ENCODE measurements around the gene PAIP2B. TPM values are rescaled to one million over a fixed set of nuclear protein-coding genes. Genes with fewer than 3 reads are reported as not detected.

PAIP2B gene
- total RNA-seq, 1 experiment from 2014 or later, result 4.0 TPM

DNA sequence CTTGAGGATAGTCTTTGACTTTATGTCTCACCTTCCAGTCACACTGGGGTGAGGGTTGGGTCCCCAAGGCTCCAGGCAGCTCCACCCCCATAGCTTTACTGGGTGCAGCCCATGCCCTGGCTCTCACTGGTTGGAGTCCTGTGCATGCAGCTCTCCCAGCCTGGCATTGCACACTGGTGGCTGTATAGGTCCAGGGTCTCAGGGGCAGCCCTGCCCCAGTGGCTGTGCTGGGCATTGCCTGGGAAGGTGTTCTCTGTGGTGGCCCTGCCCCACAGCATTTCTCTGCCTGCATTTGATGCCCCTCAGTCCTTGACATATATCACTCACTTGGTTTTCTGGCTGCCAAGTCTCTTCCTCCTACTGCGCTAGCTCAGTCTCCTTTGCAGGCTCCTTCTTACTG, 75.3 kb downstream of the PAIP2B start:
- ChIA-PET POLR2A (ENCODE audit: unreplicated experiment) (no interaction called here), CTCF (no interaction called here)
- Histone ChIP-seq H3F3A (ENCODE audit: low read length, unreplicated experiment) (no peaks in the 10 kb centered on the region), H3K79me2 (ENCODE audit: low read length) (no peaks in the 10 kb centered on the region), H3K27me3 (ENCODE audit: low read length) (no peaks in the 10 kb centered on the region), H2AFZ (ENCODE audit: low read length) (no peak overlapping the region), H3K4me1 (ENCODE audit: insufficient read depth, low read length) (peaks cover 3% of the 10 kb centered on the region), H4K20me1 (ENCODE audit: low read length) (no peaks in the 10 kb centered on the region; the same call in 1 of the 2 replicates), H3K9ac (ENCODE audit: low read length) (no peak overlapping the region), H3K27ac (ENCODE audit: low read length) (no peak overlapping the region), H3K4me2 (ENCODE audit: low read length) (no peak overlapping the region), H3K9me3 (ENCODE audit: low read length) (no peaks in the 10 kb centered on the region), H3K36me3 (ENCODE audit: low read depth, low read length) (peaks cover 31% of the 10 kb centered on the region), H3K4me3 (ENCODE audit: low read length) (no peak overlapping the region), H3K9me2 (replicated peaks; ENCODE audit: low read length) (no peaks in the 10 kb centered on the region)
- ATAC-seq, result peak; percentile 47
- intact Hi-C loops (cut with micrococcal nuclease), result no loop called here
- no peak for TF ChIP-seq EZH2phosphoT487 (IDR thresholded peaks at IDR 0.05; ENCODE audit: borderline replicate concordance, low read length)
- TF ChIP-seq, protein P1, sequence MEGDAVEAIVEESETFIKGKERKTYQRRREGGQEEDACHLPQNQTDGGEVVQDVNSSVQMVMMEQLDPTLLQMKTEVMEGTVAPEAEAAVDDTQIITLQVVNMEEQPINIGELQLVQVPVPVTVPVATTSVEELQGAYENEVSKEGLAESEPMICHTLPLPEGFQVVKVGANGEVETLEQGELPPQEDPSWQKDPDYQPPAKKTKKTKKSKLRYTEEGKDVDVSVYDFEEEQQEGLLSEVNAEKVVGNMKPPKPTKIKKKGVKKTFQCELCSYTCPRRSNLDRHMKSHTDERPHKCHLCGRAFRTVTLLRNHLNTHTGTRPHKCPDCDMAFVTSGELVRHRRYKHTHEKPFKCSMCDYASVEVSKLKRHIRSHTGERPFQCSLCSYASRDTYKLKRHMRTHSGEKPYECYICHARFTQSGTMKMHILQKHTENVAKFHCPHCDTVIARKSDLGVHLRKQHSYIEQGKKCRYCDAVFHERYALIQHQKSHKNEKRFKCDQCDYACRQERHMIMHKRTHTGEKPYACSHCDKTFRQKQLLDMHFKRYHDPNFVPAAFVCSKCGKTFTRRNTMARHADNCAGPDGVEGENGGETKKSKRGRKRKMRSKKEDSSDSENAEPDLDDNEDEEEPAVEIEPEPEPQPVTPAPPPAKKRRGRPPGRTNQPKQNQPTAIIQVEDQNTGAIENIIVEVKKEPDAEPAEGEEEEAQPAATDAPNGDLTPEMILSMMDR (conservative IDR thresholded peaks at IDR 0.05; ENCODE audit: low read depth, low read length), result no peak
- no peak for TF ChIP-seq EZH2 (IDR thresholded peaks at IDR 0.05; ENCODE audit: low read length, unreplicated experiment)
- no TSS peak for BruUV-seq (replicated peaks)
- DNase-seq, result no peak

DNA sequence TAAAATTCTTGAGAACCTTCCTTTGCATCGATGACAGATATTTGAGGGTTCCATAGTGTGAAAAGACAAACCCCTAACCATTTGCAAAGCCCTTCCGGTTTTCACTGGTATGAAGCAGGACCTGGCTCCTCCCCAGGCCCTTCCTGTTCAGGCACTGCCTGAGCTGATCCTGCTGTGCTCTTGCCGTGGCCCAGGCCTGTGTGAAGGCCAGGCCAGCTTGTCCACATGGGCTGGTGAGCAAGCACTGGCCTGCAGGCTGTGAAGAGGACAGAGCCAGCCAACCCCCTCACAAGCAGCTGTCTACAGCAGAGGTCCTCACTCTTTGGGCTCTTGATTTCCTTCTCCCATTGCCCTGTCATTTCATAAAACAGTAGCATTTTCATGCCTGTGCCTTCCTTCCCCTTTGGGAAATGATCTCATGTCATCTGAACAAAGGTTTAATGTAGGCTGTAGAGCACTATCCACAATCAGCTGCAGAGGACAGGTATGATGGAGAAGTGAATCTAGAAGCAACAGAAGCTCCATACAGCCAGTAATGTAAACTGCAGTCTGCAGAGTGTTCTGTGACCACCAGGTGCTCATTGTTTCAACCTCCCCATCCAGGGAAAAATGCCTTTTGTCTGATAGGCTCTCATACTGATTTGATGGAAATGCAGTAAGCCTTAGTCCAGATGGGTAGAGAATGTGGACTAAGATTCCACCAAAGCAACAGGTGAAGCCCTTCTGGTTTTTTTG, 76.7 kb downstream of the PAIP2B start:
- Histone ChIP-seq H3K27me3 (ENCODE audit: low read length) (no peaks in the 10 kb centered on the region), H3K9me3 (ENCODE audit: low read length) (no peaks in the 10 kb centered on the region), H4K20me1 (ENCODE audit: low read length) (no peaks in the 10 kb centered on the region; the same call in 1 of the 2 replicates), H3K9me2 (replicated peaks; ENCODE audit: low read length) (no peaks in the 10 kb centered on the region), H3K9ac (ENCODE audit: low read length) (no peak overlapping the region), H3F3A (ENCODE audit: low read length, unreplicated experiment) (no peaks in the 10 kb centered on the region), H2AFZ (ENCODE audit: low read length) (no peak overlapping the region), H3K4me2 (ENCODE audit: low read length) (no peak overlapping the region), H3K36me3 (ENCODE audit: low read depth, low read length) (peaks cover 42% of the 10 kb centered on the region), H3K27ac (ENCODE audit: low read length) (no peak overlapping the region), H3K79me2 (ENCODE audit: low read length) (no peaks in the 10 kb centered on the region), H3K4me3 (ENCODE audit: low read length) (no peak overlapping the region), H3K4me1 (ENCODE audit: insufficient read depth, low read length) (no peaks in the 10 kb centered on the region)
- ATAC-seq (no peak), DNase-seq (no peak)
- POLR2A ChIA-PET (ENCODE audit: unreplicated experiment), result no interaction called here
- intact Hi-C loops (cut with micrococcal nuclease), result no loop called here
- TF ChIP-seq EZH2phosphoT487 (IDR thresholded peaks at IDR 0.05; ENCODE audit: borderline replicate concordance, low read length) (no peak), EZH2 (IDR thresholded peaks at IDR 0.05; ENCODE audit: low read length, unreplicated experiment) (no peak)
- TF ChIP-seq, protein P1 (conservative IDR thresholded peaks at IDR 0.05; ENCODE audit: low read depth, low read length), result no peak
- CTCF ChIA-PET, result interaction anchor here (0.6 kb wide), 1 partner anchor 36 kb away, joined by 3 read pairs; no protein-coding TSS in a partner anchor
- BruUV-seq (replicated peaks), result no TSS peak

DNA sequence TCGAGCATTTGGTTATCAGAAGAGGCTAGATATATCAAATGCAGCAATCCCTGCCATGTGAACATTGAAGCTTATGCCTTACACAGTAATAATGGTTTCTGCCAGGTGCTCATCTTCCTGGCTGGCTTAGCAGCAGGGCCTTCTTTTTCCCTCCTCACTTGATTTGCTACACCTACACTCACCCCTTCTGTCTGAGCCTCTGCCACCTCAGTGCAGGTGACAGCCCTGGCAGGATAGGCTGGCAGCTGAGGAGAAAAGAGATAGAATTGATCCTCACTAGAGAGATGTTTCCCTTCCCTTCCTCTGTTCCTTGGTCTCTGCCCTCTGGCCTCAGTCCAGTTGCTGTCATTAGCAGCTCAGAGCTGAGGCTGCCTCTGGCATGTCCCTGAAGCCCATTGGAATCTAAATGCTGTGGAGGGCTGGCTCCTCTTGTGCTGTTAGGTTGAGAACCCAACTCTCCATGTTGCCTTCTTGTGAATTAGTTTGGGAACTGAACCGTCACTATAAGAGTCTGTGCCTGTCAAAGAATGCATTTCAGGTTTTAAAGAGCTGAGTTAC, 78.3 kb downstream of the PAIP2B start:
- no peaks in the 10 kb centered on the region for H3K9me3 ChIP-seq (ENCODE audit: low read length)
- ChIA-PET POLR2A (ENCODE audit: unreplicated experiment) (interaction anchor here (0.7 kb wide), 1 partner anchor 24 kb away, joined by 3 read pairs; no protein-coding TSS in a partner anchor), CTCF (no interaction called here)
- no peak overlapping the region for H3K27ac ChIP-seq (ENCODE audit: low read length)
- H3K9ac ChIP-seq (ENCODE audit: low read length), result no peak overlapping the region
- no peak overlapping the region for H3K4me2 ChIP-seq (ENCODE audit: low read length)
- intact Hi-C loops (cut with micrococcal nuclease), result no loop called here
- TF ChIP-seq, protein P1 (conservative IDR thresholded peaks at IDR 0.05; ENCODE audit: low read depth, low read length), result no peak
- TF ChIP-seq EZH2 (IDR thresholded peaks at IDR 0.05; ENCODE audit: low read length, unreplicated experiment), result no peak
- no peak for TF ChIP-seq EZH2phosphoT487 (IDR thresholded peaks at IDR 0.05; ENCODE audit: borderline replicate concordance, low read length)
- peaks cover 58% of the 10 kb centered on the region for H3K36me3 ChIP-seq (ENCODE audit: low read depth, low read length)
- H3K79me2 ChIP-seq (ENCODE audit: low read length), result no peaks in the 10 kb centered on the region
- DNase-seq (no peak), ATAC-seq (no peak)
- H3K9me2 ChIP-seq (replicated peaks; ENCODE audit: low read length), result no peaks in the 10 kb centered on the region
- H3K4me3 ChIP-seq (ENCODE audit: low read length), result no peak overlapping the region
- H3K4me1 ChIP-seq (ENCODE audit: insufficient read depth, low read length), result no peaks in the 10 kb centered on the region
- no peaks in the 10 kb centered on the region; the same call in 1 of the 2 replicates for H4K20me1 ChIP-seq (ENCODE audit: low read length)
- H3F3A ChIP-seq (ENCODE audit: low read length, unreplicated experiment), result no peaks in the 10 kb centered on the region
- H2AFZ ChIP-seq (ENCODE audit: low read length), result no peak overlapping the region
- no TSS peak for BruUV-seq (replicated peaks)
- no peaks in the 10 kb centered on the region for H3K27me3 ChIP-seq (ENCODE audit: low read length)

All from PC-3 (cell line).